ENCODE data around the gene SON. TPM values are rescaled to one million over a fixed set of nuclear protein-coding genes. Genes with fewer than 3 reads are reported as not detected.
"Not testable (repeated sequence)": the region's sequence is repeated elsewhere in the genome, so short reads cannot be mapped to it uniquely, and the experiment has no call there.

The SON gene
- total and polyA plus RNA-seq, 9 donors = 138 to 238 (median 198) TPM

GRCh38 chr21:33598051-33598450, 55.2 kb downstream of the SON start:
- no peak overlapping the region for H3K4me3 ChIP-seq (ENCODE audit: low read length)
- no peaks in the 10 kb centered on the region for H3K4me1 ChIP-seq (ENCODE audit: control insufficient read depth, insufficient read depth, low read length)
- H3K27me3 ChIP-seq (ENCODE audit: control insufficient read depth, insufficient read depth, low read length) = no peaks in the 10 kb centered on the region
- no peak for DNase-seq
- H3K9me3 ChIP-seq (replicated peaks; ENCODE audit: control insufficient read depth, low read depth, low read length) = no peaks in the 10 kb centered on the region
- H3K27ac ChIP-seq (ENCODE audit: low read length) = no peak overlapping the region
- no CpG with 5 or more reads among the region's 1 CpG for WGBS (ENCODE audit: insufficient coverage)
- peaks cover 28% of the 10 kb centered on the region for H3K36me3 ChIP-seq (ENCODE audit: control insufficient read depth, insufficient read depth, low read length)

GRCh38 chr21:33608559-33608958, 65.7 kb downstream of the SON start:
- no peaks in the 10 kb centered on the region for H3K4me1 ChIP-seq (ENCODE audit: control insufficient read depth, insufficient read depth, low read length)
- H3K9me3 ChIP-seq (replicated peaks; ENCODE audit: control insufficient read depth, low read depth, low read length) = no peaks in the 10 kb centered on the region
- H3K27ac ChIP-seq (ENCODE audit: low read length) = no peak overlapping the region
- H3K36me3 ChIP-seq (ENCODE audit: control insufficient read depth, insufficient read depth, low read length) = peaks cover 14% of the 10 kb centered on the region
- no peak overlapping the region for H3K4me3 ChIP-seq (ENCODE audit: low read length)
- no CpG with 5 or more reads among the region's 1 CpG for WGBS (ENCODE audit: insufficient coverage)
- H3K27me3 ChIP-seq (ENCODE audit: control insufficient read depth, insufficient read depth, low read length) = no peaks in the 10 kb centered on the region
- DNase-seq = peak; percentile 20

GRCh38 chr21:33611006-33611744, 68.3 kb downstream of the SON start:
- H3K36me3 ChIP-seq (ENCODE audit: control insufficient read depth, insufficient read depth, low read length) = peaks cover 24% of the 10 kb centered on the region
- WGBS (ENCODE audit: insufficient coverage) = no CpG with 5 or more reads among the region's 7 CpGs
- H3K27ac ChIP-seq (ENCODE audit: low read length) = no peak overlapping the region
- H3K4me1 ChIP-seq (ENCODE audit: control insufficient read depth, insufficient read depth, low read length) = no peaks in the 10 kb centered on the region
- no peaks in the 10 kb centered on the region for H3K9me3 ChIP-seq (replicated peaks; ENCODE audit: control insufficient read depth, low read depth, low read length)
- no peak overlapping the region for H3K4me3 ChIP-seq (ENCODE audit: low read length)
- DNase-seq = no peak
- H3K27me3 ChIP-seq (ENCODE audit: control insufficient read depth, insufficient read depth, low read length) = no peaks in the 10 kb centered on the region

- H3K27me3 ChIP-seq (ENCODE audit: control insufficient read depth, insufficient read depth, low read length); H3K27ac ChIP-seq (ENCODE audit: low read length); H3K4me1 ChIP-seq (ENCODE audit: control insufficient read depth, insufficient read depth, low read length); DNase-seq; H3K9me3 ChIP-seq (replicated peaks; ENCODE audit: control insufficient read depth, low read depth, low read length); H3K4me3 ChIP-seq (ENCODE audit: low read length): not testable (repeated sequence)
- peaks cover 37% of the 10 kb centered on the region for H3K36me3 ChIP-seq (ENCODE audit: control insufficient read depth, insufficient read depth, low read length)
- 100% methylated on average over 1 of the region's 11 CpGs for WGBS (ENCODE audit: insufficient coverage)
Observed at GRCh38 chr21:33617565-33617964, 74.7 kb downstream of the SON start.

- peaks cover 34% of the 10 kb centered on the region for H3K36me3 ChIP-seq (ENCODE audit: control insufficient read depth, insufficient read depth, low read length)
- no peak overlapping the region for H3K27ac ChIP-seq (ENCODE audit: low read length)
- 100% methylated on average over 2 of the region's 2 CpGs for WGBS (ENCODE audit: insufficient coverage)
- no peaks in the 10 kb centered on the region for H3K4me1 ChIP-seq (ENCODE audit: control insufficient read depth, insufficient read depth, low read length)
- DNase-seq = no peak
- no peak overlapping the region for H3K4me3 ChIP-seq (ENCODE audit: low read length)
- no peaks in the 10 kb centered on the region for H3K9me3 ChIP-seq (replicated peaks; ENCODE audit: control insufficient read depth, low read depth, low read length)
- no peaks in the 10 kb centered on the region for H3K27me3 ChIP-seq (ENCODE audit: control insufficient read depth, insufficient read depth, low read length)
Observed at GRCh38 chr21:33618407-33618806, 75.6 kb downstream of the SON start.

GRCh38 chr21:33619726-33620125, 76.9 kb downstream of the SON start:
- no peak for DNase-seq
- Histone ChIP-seq H3K36me3 (ENCODE audit: control insufficient read depth, insufficient read depth, low read length) (peaks cover 30% of the 10 kb centered on the region), H3K27me3 (ENCODE audit: control insufficient read depth, insufficient read depth, low read length) (no peaks in the 10 kb centered on the region), H3K4me3 (ENCODE audit: low read length) (no peak overlapping the region), H3K27ac (ENCODE audit: low read length) (no peak overlapping the region), H3K4me1 (ENCODE audit: control insufficient read depth, insufficient read depth, low read length) (no peaks in the 10 kb centered on the region), H3K9me3 (replicated peaks; ENCODE audit: control insufficient read depth, low read depth, low read length) (no peaks in the 10 kb centered on the region)
- WGBS (ENCODE audit: insufficient coverage) = 100% methylated on average over 1 of the region's 4 CpGs

- no peak overlapping the region for H3K27ac ChIP-seq (ENCODE audit: low read length)
- peaks cover 22% of the 10 kb centered on the region for H3K36me3 ChIP-seq (ENCODE audit: control insufficient read depth, insufficient read depth, low read length)
- no peaks in the 10 kb centered on the region for H3K9me3 ChIP-seq (replicated peaks; ENCODE audit: control insufficient read depth, low read depth, low read length)
- H3K27me3 ChIP-seq (ENCODE audit: control insufficient read depth, insufficient read depth, low read length) = no peaks in the 10 kb centered on the region
- H3K4me3 ChIP-seq (ENCODE audit: low read length) = no peak overlapping the region
- no peaks in the 10 kb centered on the region for H3K4me1 ChIP-seq (ENCODE audit: control insufficient read depth, insufficient read depth, low read length)
- no peak for DNase-seq
Observed at GRCh38 chr21:33622253-33622652, 79.4 kb downstream of the SON start.

- not testable (repeated sequence) for H3K4me1 ChIP-seq (ENCODE audit: control insufficient read depth, insufficient read depth, low read length); H3K27me3 ChIP-seq (ENCODE audit: control insufficient read depth, insufficient read depth, low read length); H3K9me3 ChIP-seq (replicated peaks; ENCODE audit: control insufficient read depth, low read depth, low read length); H3K36me3 ChIP-seq (ENCODE audit: control insufficient read depth, insufficient read depth, low read length); H3K27ac ChIP-seq (ENCODE audit: low read length); H3K4me3 ChIP-seq (ENCODE audit: low read length); DNase-seq
- 90% methylated on average over 3 of the region's 7 CpGs for WGBS (ENCODE audit: insufficient coverage)
Observed at GRCh38 chr21:33626151-33626550, 83.3 kb downstream of the SON start.

Other genes with a start within 250 kb of the SON start
- 13.5 TPM for gene IFNAR1, start 218.1 kb upstream of the SON start, total RNA-seq
- 10 to 100 TPM; 16.7 to 26.8 (median 20.2) TPM for gene IFNAR1, start 218.1 kb upstream of the SON start, polyA plus RNA-seq (ENCODE audit: insufficient read depth in 1 of 8, insufficient read length in 8 of 8, low replicate concordance in 1 of 8)
- gene IFNGR2, start 139.6 kb upstream of the SON start, total RNA-seq = 55.3 TPM
- 10 to 100 TPM; 47.1 to 76.2 (median 57.3) TPM for gene IFNGR2, start 139.6 kb upstream of the SON start, polyA plus RNA-seq (ENCODE audit: insufficient read depth in 1 of 8, insufficient read length in 8 of 8, low replicate concordance in 1 of 8)
- gene TMEM50B, start 63.1 kb upstream of the SON start, total RNA-seq = 16.1 TPM
- gene TMEM50B, start 63.1 kb upstream of the SON start, polyA plus RNA-seq (ENCODE audit: insufficient read depth in 1 of 8, insufficient read length in 8 of 8, low replicate concordance in 1 of 8) = 10 to 100 TPM; 15.3 to 29.5 (median 24.0) TPM
- 2.8 TPM for gene DNAJC28, start 51.3 kb upstream of the SON start, total RNA-seq
- 1 to 10 TPM; 1.7 to 3.3 (median 2.3) TPM for gene DNAJC28, start 51.3 kb upstream of the SON start, polyA plus RNA-seq (ENCODE audit: insufficient read depth in 1 of 8, insufficient read length in 8 of 8, low replicate concordance in 1 of 8)
- gene GART, start 921 bp upstream of the SON start, total RNA-seq = 37.5 TPM
- 10 to 100 TPM; 43.5 to 62.6 (median 50.2) TPM for gene GART, start 921 bp upstream of the SON start, polyA plus RNA-seq (ENCODE audit: insufficient read depth in 1 of 8, insufficient read length in 8 of 8, low replicate concordance in 1 of 8)
- gene DONSON, start 45.6 kb downstream of the SON start, total RNA-seq = 12.9 TPM
- gene DONSON, start 45.6 kb downstream of the SON start, polyA plus RNA-seq (ENCODE audit: insufficient read depth in 1 of 8, insufficient read length in 8 of 8, low replicate concordance in 1 of 8) = 10 to 100 TPM; 16.0 to 26.8 (median 20.6) TPM
- gene CRYZL1, start 98.7 kb downstream of the SON start, total RNA-seq = 21.2 TPM
- gene CRYZL1, start 98.7 kb downstream of the SON start, polyA plus RNA-seq (ENCODE audit: insufficient read depth in 1 of 8, insufficient read length in 8 of 8, low replicate concordance in 1 of 8) = 10 to 100 TPM; 25.4 to 35.9 (median 30.5) TPM
- 29.7 TPM for gene ITSN1, start 99.5 kb downstream of the SON start, total RNA-seq
- 10 to 100 TPM; 26.1 to 42.6 (median 32.5) TPM for gene ITSN1, start 99.5 kb downstream of the SON start, polyA plus RNA-seq (ENCODE audit: insufficient read depth in 1 of 8, insufficient read length in 8 of 8, low replicate concordance in 1 of 8)